Neural progenitor cell (in vitro differentiated cells): Measurements from ENCODE around the gene EME1.

Experiments
- EZH2 ChIP-seq: fragments of 200-600 bp; sonication (generic); IDR thresholded peaks from 2 replicates; pipeline ENCODE4 v1.6.1; 2017; ENCODE audit warnings: antibody characterized with exemption, mild to moderate bottlenecking, moderate library complexity
- TF ChIP-seq, protein P1 (sequence below): fragments of 200-600 bp; sonication (generic); IDR thresholded peaks from 2 replicates; pipeline ENCODE4 v1.5.1; 2017; ENCODE audit warnings: antibody characterized with exemption, mild to moderate bottlenecking

GRCh38 chr17:50349243-50349600 is 23.8 kb upstream of the EME1 start:
- TF ChIP-seq, protein P1, sequence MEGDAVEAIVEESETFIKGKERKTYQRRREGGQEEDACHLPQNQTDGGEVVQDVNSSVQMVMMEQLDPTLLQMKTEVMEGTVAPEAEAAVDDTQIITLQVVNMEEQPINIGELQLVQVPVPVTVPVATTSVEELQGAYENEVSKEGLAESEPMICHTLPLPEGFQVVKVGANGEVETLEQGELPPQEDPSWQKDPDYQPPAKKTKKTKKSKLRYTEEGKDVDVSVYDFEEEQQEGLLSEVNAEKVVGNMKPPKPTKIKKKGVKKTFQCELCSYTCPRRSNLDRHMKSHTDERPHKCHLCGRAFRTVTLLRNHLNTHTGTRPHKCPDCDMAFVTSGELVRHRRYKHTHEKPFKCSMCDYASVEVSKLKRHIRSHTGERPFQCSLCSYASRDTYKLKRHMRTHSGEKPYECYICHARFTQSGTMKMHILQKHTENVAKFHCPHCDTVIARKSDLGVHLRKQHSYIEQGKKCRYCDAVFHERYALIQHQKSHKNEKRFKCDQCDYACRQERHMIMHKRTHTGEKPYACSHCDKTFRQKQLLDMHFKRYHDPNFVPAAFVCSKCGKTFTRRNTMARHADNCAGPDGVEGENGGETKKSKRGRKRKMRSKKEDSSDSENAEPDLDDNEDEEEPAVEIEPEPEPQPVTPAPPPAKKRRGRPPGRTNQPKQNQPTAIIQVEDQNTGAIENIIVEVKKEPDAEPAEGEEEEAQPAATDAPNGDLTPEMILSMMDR: no peak
- TF ChIP-seq EZH2: no peak
